Activated T-helper 17 cell treated with anti-CD3 and anti-CD28 coated beads, Interleukin-2, amount 50 U/mL, for 72 hours (primary cell): Measurements from ENCODE around the gene KLF7. TPM values are rescaled to one million over a fixed set of nuclear protein-coding genes. Genes with fewer than 3 reads are reported as not detected.

Experiments
- ATAC-seq: fragments of 150-1000 bp; cut with Tn5 transposase; replicated peaks from 2 replicates; pipeline ENCODE4 v1.10.0; 2021; ENCODE audit warnings: mild to moderate bottlenecking, moderate library complexity
- H3K27ac Mint-ChIP-seq: one replicate; pipeline ENCODE4 v1.8.0; 2022; ENCODE audit warnings: mixed read lengths
- H3K27me3 Mint-ChIP-seq: one replicate; pipeline ENCODE4 v1.8.0; 2022; ENCODE audit warnings: mixed read lengths
- H3K36me3 Mint-ChIP-seq: one replicate; pipeline ENCODE4 v1.8.0; 2022; ENCODE audit warnings: low read depth, mild to moderate bottlenecking, mixed read lengths
- H3K4me1 Mint-ChIP-seq: one replicate; pipeline ENCODE4 v1.8.0; 2022; ENCODE audit warnings: mixed read lengths
- H3K4me3 Mint-ChIP-seq: one replicate; pipeline ENCODE4 v1.8.0; 2022; ENCODE audit warnings: mild to moderate bottlenecking, mixed read lengths
- H3K9me3 Mint-ChIP-seq: one replicate; pipeline ENCODE4 v1.8.0; 2022; ENCODE audit warnings: mixed read lengths
- total RNA-seq, 2 donors: library from RNA; stranded (reverse); gene quantifications; one replicate each; pipeline ENCODE4 v1.2.3, GENCODE V29; 2022

The KLF7 gene
- total RNA-seq, 2 donors from 2014 or later: 32.8 to 40.6 TPM

- no peak overlapping the region for H3K4me3 Mint-ChIP-seq
- peaks cover 7% of the 10 kb centered on the region for H3K36me3 Mint-ChIP-seq
- H3K4me1 Mint-ChIP-seq: peaks cover 30% of the 10 kb centered on the region
- no peak overlapping the region for H3K27ac Mint-ChIP-seq
- no peaks in the 10 kb centered on the region for H3K27me3 Mint-ChIP-seq
- peaks cover 3% of the 10 kb centered on the region for H3K9me3 Mint-ChIP-seq
- ATAC-seq: no peak
These were observed 32.3 kb downstream of the KLF7 start for GRCh38 chr2:207133458-207133819.

- Mint-ChIP-seq H3K27me3 (no peaks in the 10 kb centered on the region), H3K4me1 (peaks cover 33% of the 10 kb centered on the region), H3K36me3 (peaks cover 5% of the 10 kb centered on the region), H3K4me3 (no peak overlapping the region), H3K27ac (no peak overlapping the region), H3K9me3 (peaks cover 3% of the 10 kb centered on the region)
- ATAC-seq: no peak
These were observed 33.7 kb downstream of the KLF7 start for GRCh38 chr2:207132019-207132418.

- ATAC-seq: peak; percentile 45
- H3K36me3 Mint-ChIP-seq: peaks cover 5% of the 10 kb centered on the region
These were observed 34.2 kb downstream of the KLF7 start for GRCh38 chr2:207131594-207131993.

GRCh38 chr2:207130958-207131521 is 34.7 kb downstream of the KLF7 start:
- H3K27me3 Mint-ChIP-seq: no peaks in the 10 kb centered on the region
- H3K27ac Mint-ChIP-seq: no peak overlapping the region
- peak; percentile 37 for ATAC-seq
- peaks cover 3% of the 10 kb centered on the region for H3K9me3 Mint-ChIP-seq
- peaks cover 5% of the 10 kb centered on the region for H3K36me3 Mint-ChIP-seq
- H3K4me3 Mint-ChIP-seq: no peak overlapping the region
- H3K4me1 Mint-ChIP-seq: peaks cover 34% of the 10 kb centered on the region

More at GRCh38 chr2:207131594-207131993, 34.2 kb downstream of the KLF7 start:
- H3K27ac Mint-ChIP-seq: no peak overlapping the region
- H3K4me1 Mint-ChIP-seq: peaks cover 36% of the 10 kb centered on the region
- no peaks in the 10 kb centered on the region for H3K27me3 Mint-ChIP-seq
- peaks cover 3% of the 10 kb centered on the region for H3K9me3 Mint-ChIP-seq
- H3K4me3 Mint-ChIP-seq: no peak overlapping the region

GRCh38 chr2:207129821-207130220 is 35.9 kb downstream of the KLF7 start:
- Mint-ChIP-seq H3K27ac (no peak overlapping the region), H3K4me1 (peaks cover 31% of the 10 kb centered on the region), H3K4me3 (no peak overlapping the region), H3K36me3 (peaks cover 8% of the 10 kb centered on the region), H3K27me3 (no peaks in the 10 kb centered on the region), H3K9me3 (peaks cover 3% of the 10 kb centered on the region)
- no peak for ATAC-seq

- no peak overlapping the region for H3K27ac Mint-ChIP-seq
These were observed 36.9 kb downstream of the KLF7 start for GRCh38 chr2:207128867-207129266.

GRCh38 chr2:207126724-207127308 is 38.9 kb downstream of the KLF7 start:
- peaks cover 3% of the 10 kb centered on the region for H3K9me3 Mint-ChIP-seq
- peaks cover 47% of the 10 kb centered on the region for H3K4me1 Mint-ChIP-seq
- H3K27me3 Mint-ChIP-seq: no peaks in the 10 kb centered on the region
- H3K27ac Mint-ChIP-seq: peak overlapping the region; percentile 42
- no peak for ATAC-seq
- peaks cover 33% of the 10 kb centered on the region for H3K36me3 Mint-ChIP-seq
- no peak overlapping the region for H3K4me3 Mint-ChIP-seq

More at GRCh38 chr2:207128867-207129266, 36.9 kb downstream of the KLF7 start:
- no peak for ATAC-seq
- Mint-ChIP-seq H3K27me3 (no peaks in the 10 kb centered on the region), H3K9me3 (peaks cover 3% of the 10 kb centered on the region), H3K4me1 (peaks cover 35% of the 10 kb centered on the region), H3K36me3 (peaks cover 16% of the 10 kb centered on the region), H3K4me3 (no peak overlapping the region)

- H3K4me3 Mint-ChIP-seq: peak overlapping the region; percentile 62
- peaks cover 47% of the 10 kb centered on the region for H3K4me1 Mint-ChIP-seq
These were observed 41.9 kb downstream of the KLF7 start for GRCh38 chr2:207123776-207124391.

GRCh38 chr2:207123335-207123744 is 42.4 kb downstream of the KLF7 start:
- Mint-ChIP-seq H3K27ac (peak overlapping the region; percentile 53), H3K4me3 (peak overlapping the region; percentile 62), H3K36me3 (peaks cover 65% of the 10 kb centered on the region), H3K4me1 (peaks cover 47% of the 10 kb centered on the region), H3K27me3 (no peaks in the 10 kb centered on the region), H3K9me3 (no peaks in the 10 kb centered on the region)
- ATAC-seq: peak; percentile 97

More at GRCh38 chr2:207123776-207124391, 41.9 kb downstream of the KLF7 start:
- Mint-ChIP-seq H3K27ac (peak overlapping the region; percentile 53), H3K9me3 (peaks cover 2% of the 10 kb centered on the region), H3K27me3 (no peaks in the 10 kb centered on the region), H3K36me3 (peaks cover 62% of the 10 kb centered on the region)
- no peak for ATAC-seq

GRCh38 chr2:207122651-207123334 is 43.0 kb downstream of the KLF7 start:
- H3K4me1 Mint-ChIP-seq: peaks cover 47% of the 10 kb centered on the region
- H3K27ac Mint-ChIP-seq: peak overlapping the region; percentile 53
- H3K4me3 Mint-ChIP-seq: peak overlapping the region; percentile 62

GRCh38 chr2:207121784-207122183 is 44.0 kb downstream of the KLF7 start:
- Mint-ChIP-seq H3K9me3 (no peaks in the 10 kb centered on the region), H3K27me3 (no peaks in the 10 kb centered on the region), H3K4me1 (peaks cover 42% of the 10 kb centered on the region), H3K36me3 (peaks cover 65% of the 10 kb centered on the region), H3K4me3 (no peak overlapping the region), H3K27ac (peak overlapping the region; percentile 53)
- no peak for ATAC-seq

More at GRCh38 chr2:207122651-207123334, 43.0 kb downstream of the KLF7 start:
- no peaks in the 10 kb centered on the region for H3K9me3 Mint-ChIP-seq
- H3K36me3 Mint-ChIP-seq: peaks cover 65% of the 10 kb centered on the region
- no peaks in the 10 kb centered on the region for H3K27me3 Mint-ChIP-seq
- no peak for ATAC-seq

GRCh38 chr2:207119048-207119447 is 46.7 kb downstream of the KLF7 start:
- Mint-ChIP-seq H3K36me3 (peaks cover 57% of the 10 kb centered on the region), H3K4me1 (peaks cover 27% of the 10 kb centered on the region), H3K27me3 (no peaks in the 10 kb centered on the region), H3K4me3 (no peak overlapping the region), H3K27ac (no peak overlapping the region), H3K9me3 (no peaks in the 10 kb centered on the region)
- ATAC-seq: no peak

GRCh38 chr2:207117668-207118067 is 48.1 kb downstream of the KLF7 start:
- peaks cover 18% of the 10 kb centered on the region for H3K4me1 Mint-ChIP-seq
- no peak overlapping the region for H3K27ac Mint-ChIP-seq
- peaks cover 47% of the 10 kb centered on the region for H3K36me3 Mint-ChIP-seq
- no peaks in the 10 kb centered on the region for H3K9me3 Mint-ChIP-seq
- no peak for ATAC-seq
- no peak overlapping the region for H3K4me3 Mint-ChIP-seq
- no peaks in the 10 kb centered on the region for H3K27me3 Mint-ChIP-seq

- no peak for ATAC-seq
- Mint-ChIP-seq H3K4me3 (no peak overlapping the region), H3K4me1 (peaks cover 5% of the 10 kb centered on the region), H3K27ac (no peak overlapping the region), H3K9me3 (no peaks in the 10 kb centered on the region), H3K36me3 (peaks cover 29% of the 10 kb centered on the region), H3K27me3 (no peaks in the 10 kb centered on the region)
These were observed 49.9 kb downstream of the KLF7 start for GRCh38 chr2:207115715-207116364.
